HEK293 (cell line): ENCODE measurements around the gene WDTC1.

Source experiments
- CTCF ChIP-seq: fragments of 450-650 bp; formaldehyde crosslinking; IDR thresholded peaks from 2 replicates; pipeline ENCODE4 v1.5.1; 2016; ENCODE audit warnings: missing biosample characterization, missing genetic modification characterization
- KLF9 ChIP-seq: fragments of 450-650 bp; formaldehyde crosslinking; IDR thresholded peaks from 2 replicates; pipeline ENCODE4 v1.5.1; 2016; ENCODE audit warnings: missing biosample characterization, missing genetic modification characterization, low read depth
- RBAK ChIP-seq: fragments of 450-650 bp; formaldehyde crosslinking; IDR thresholded peaks from 2 replicates; pipeline ENCODE4 v1.5.1; 2016; ENCODE audit warnings: missing biosample characterization, missing genetic modification characterization
- ZBTB8A ChIP-seq: fragments of 450-650 bp; formaldehyde crosslinking; IDR thresholded peaks from 2 replicates; pipeline ENCODE4 v1.5.1; 2016; ENCODE audit warnings: missing biosample characterization, missing genetic modification characterization
- ZNF114 ChIP-seq: fragments of 450-650 bp; formaldehyde crosslinking; IDR thresholded peaks from 2 replicates; pipeline ENCODE4 v1.5.0; 2017; ENCODE audit warnings: missing biosample characterization, missing genetic modification characterization
- ZNF560 ChIP-seq: fragments of 450-650 bp; formaldehyde crosslinking; IDR thresholded peaks from 2 replicates; pipeline ENCODE4 v1.5.1; 2017; ENCODE audit warnings: missing biosample characterization, missing genetic modification characterization, borderline replicate concordance
- ZNF561 ChIP-seq: fragments of 450-650 bp; IDR thresholded peaks from 2 replicates; pipeline ENCODE4 v1.5.1; 2018; ENCODE audit warnings: missing biosample characterization, missing genetic modification characterization, borderline replicate concordance
- TF ChIP-seq, protein P1 (sequence below): fragments of 450-650 bp; formaldehyde crosslinking; IDR thresholded peaks from 2 replicates; pipeline ENCODE4 v1.5.1; 2016; ENCODE audit warnings: missing biosample characterization, missing genetic modification characterization
- TF ChIP-seq, protein P2 (sequence below): fragments of 450-650 bp; formaldehyde crosslinking; IDR thresholded peaks from 2 replicates; pipeline ENCODE4 v1.5.1; 2016; ENCODE audit warnings: missing biosample characterization, missing genetic modification characterization
- TF ChIP-seq, protein P3 (sequence below): fragments of 450-650 bp; formaldehyde crosslinking; IDR thresholded peaks from 2 replicates; pipeline ENCODE4 v1.5.1; 2016; ENCODE audit warnings: missing biosample characterization, missing genetic modification characterization, borderline replicate concordance

GRCh38 chr1:27341525-27342252, 107.3 kb downstream of the WDTC1 start, which contains the start of gene SYTL1:
- TF ChIP-seq CTCF (tag by site-specific recombination) (peak; percentile 32; the same call in 1 of the 2 replicates), ZNF560 (no peak), ZNF114 (tag by site-specific recombination) (no peak), RBAK (tag by site-specific recombination) (no peak), ZBTB8A (tag by site-specific recombination) (peak; percentile 85), KLF9 (tag by site-specific recombination) (peak; percentile 57; the same call in 1 of the 2 replicates), ZNF561 (peak; percentile 93)
- TF ChIP-seq, protein P1, sequence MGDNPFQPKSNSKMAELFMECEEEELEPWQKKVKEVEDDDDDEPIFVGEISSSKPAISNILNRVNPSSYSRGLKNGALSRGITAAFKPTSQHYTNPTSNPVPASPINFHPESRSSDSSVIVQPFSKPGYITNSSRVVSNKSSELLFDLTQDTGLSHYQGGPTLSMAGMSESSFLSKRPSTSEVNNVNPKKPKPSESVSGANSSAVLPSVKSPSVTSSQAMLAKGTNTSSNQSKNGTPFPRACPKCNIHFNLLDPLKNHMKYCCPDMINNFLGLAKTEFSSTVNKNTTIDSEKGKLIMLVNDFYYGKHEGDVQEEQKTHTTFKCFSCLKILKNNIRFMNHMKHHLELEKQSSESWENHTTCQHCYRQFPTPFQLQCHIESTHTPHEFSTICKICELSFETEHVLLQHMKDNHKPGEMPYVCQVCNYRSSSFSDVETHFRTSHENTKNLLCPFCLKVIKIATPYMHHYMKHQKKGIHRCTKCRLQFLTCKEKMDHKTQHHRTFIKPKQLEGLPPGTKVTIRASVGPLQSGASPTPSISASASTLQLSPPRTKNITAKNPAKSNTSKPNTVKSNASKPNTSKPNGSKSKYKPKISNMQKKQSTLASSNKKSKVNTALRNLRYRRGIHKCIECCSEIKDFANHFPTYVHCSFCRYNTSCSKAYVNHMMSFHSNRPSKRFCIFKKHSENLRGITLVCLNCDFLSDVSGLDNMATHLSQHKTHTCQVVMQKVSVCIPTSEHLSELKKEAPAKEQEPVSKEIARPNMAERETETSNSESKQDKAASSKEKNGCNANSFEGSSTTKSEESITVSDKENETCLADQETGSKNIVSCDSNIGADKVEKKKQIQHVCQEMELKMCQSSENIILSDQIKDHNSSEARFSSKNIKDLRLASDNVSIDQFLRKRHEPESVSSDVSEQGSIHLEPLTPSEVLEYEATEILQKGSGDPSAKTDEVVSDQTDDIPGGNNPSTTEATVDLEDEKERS: no peak
- TF ChIP-seq, protein P2, sequence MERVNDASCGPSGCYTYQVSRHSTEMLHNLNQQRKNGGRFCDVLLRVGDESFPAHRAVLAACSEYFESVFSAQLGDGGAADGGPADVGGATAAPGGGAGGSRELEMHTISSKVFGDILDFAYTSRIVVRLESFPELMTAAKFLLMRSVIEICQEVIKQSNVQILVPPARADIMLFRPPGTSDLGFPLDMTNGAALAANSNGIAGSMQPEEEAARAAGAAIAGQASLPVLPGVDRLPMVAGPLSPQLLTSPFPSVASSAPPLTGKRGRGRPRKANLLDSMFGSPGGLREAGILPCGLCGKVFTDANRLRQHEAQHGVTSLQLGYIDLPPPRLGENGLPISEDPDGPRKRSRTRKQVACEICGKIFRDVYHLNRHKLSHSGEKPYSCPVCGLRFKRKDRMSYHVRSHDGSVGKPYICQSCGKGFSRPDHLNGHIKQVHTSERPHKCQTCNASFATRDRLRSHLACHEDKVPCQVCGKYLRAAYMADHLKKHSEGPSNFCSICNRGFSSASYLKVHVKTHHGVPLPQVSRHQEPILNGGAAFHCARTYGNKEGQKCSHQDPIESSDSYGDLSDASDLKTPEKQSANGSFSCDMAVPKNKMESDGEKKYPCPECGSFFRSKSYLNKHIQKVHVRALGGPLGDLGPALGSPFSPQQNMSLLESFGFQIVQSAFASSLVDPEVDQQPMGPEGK (tag by site-specific recombination): peak; percentile 91
- TF ChIP-seq, protein P3, sequence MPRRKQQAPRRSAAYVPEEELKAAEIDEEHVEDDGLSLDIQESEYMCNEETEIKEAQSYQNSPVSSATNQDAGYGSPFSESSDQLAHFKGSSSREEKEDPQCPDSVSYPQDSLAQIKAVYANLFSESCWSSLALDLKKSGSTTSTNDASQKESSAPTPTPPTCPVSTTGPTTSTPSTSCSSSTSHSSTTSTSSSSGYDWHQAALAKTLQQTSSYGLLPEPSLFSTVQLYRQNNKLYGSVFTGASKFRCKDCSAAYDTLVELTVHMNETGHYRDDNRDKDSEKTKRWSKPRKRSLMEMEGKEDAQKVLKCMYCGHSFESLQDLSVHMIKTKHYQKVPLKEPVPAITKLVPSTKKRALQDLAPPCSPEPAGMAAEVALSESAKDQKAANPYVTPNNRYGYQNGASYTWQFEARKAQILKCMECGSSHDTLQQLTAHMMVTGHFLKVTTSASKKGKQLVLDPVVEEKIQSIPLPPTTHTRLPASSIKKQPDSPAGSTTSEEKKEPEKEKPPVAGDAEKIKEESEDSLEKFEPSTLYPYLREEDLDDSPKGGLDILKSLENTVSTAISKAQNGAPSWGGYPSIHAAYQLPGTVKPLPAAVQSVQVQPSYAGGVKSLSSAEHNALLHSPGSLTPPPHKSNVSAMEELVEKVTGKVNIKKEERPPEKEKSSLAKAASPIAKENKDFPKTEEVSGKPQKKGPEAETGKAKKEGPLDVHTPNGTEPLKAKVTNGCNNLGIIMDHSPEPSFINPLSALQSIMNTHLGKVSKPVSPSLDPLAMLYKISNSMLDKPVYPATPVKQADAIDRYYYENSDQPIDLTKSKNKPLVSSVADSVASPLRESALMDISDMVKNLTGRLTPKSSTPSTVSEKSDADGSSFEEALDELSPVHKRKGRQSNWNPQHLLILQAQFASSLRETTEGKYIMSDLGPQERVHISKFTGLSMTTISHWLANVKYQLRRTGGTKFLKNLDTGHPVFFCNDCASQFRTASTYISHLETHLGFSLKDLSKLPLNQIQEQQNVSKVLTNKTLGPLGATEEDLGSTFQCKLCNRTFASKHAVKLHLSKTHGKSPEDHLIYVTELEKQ (tag by site-specific recombination): no peak
